H1 (cell line): Measurements from ENCODE around the gene HES2. TPM values are rescaled to one million over a fixed set of nuclear protein-coding genes. Genes with fewer than 3 reads are reported as not detected.
A peak's percentile ranks its signal among the peaks of the same experiment; 100 is the strongest.

Experiments used
- CTCF ChIA-PET: fragments of 300-600 bp; sonication (Branson Sonifier 250); formaldehyde crosslinking; loops from one replicate; lab custom pipeline; 2021; ENCODE audit not compliant: partially characterized antibody; lab: Charles Lee
- POLR2A ChIA-PET: fragments of 300-600 bp; sonication (Branson Sonifier 250); formaldehyde crosslinking; loops from one replicate; lab custom pipeline; 2021; ENCODE audit warnings: inconsistent platforms; ENCODE audit not compliant: partially characterized antibody; lab: Charles Lee
- DNase-seq, 2 experiments: peaks; one replicate each; pipeline versions ENCODE4 v3.0.0 to v3.0.0-alpha.2; 2010 to 2022; ENCODE audit warnings: low spot score in 2 of 2, low read depth in 1 of 2, mixed read lengths in 1 of 2
- FAIRE-seq: peaks from 2 replicates; lab custom pipeline; 2011; peaks lifted over from hg19 to GRCh38; lab: Jason Lieb, UNC
- H2AFZ ChIP-seq: 2 replicates; pipeline ENCODE4 v1.8.1; 2012; ENCODE audit warnings: low read length, inconsistent platforms
- H2AK5ac ChIP-seq: 2 replicates; pipeline ENCODE4 v1.6.1; 2013; ENCODE audit warnings: low read depth, low read length
- H2BK120ac ChIP-seq: replicated peaks from 2 replicates; pipeline ENCODE3; 2013; ENCODE audit warnings: low read depth, low read length, inconsistent platforms
- H2BK12ac ChIP-seq: 2 replicates; pipeline ENCODE4 v1.6.1; 2013; ENCODE audit warnings: low read depth, low read length
- H2BK15ac ChIP-seq: 2 replicates; pipeline ENCODE4 v1.6.1; 2013; ENCODE audit warnings: low read length
- H2BK20ac ChIP-seq: 2 replicates; pipeline ENCODE4 v1.6.1; 2013; ENCODE audit warnings: low read length
- H2BK5ac ChIP-seq: 2 replicates; pipeline ENCODE4 v1.6.1; 2013; ENCODE audit warnings: low read depth, low read length
- H3K14ac ChIP-seq: 2 replicates; pipeline ENCODE4 v1.6.1; 2013; ENCODE audit warnings: inconsistent platforms; ENCODE audit not compliant: insufficient read length
- H3K18ac ChIP-seq: 2 replicates; pipeline ENCODE4 v1.6.1; 2013; ENCODE audit warnings: low read length; ENCODE audit errors: extremely low read depth
- H3K23ac ChIP-seq: 2 replicates; pipeline ENCODE4 v1.6.1; 2013; ENCODE audit warnings: inconsistent platforms; ENCODE audit not compliant: insufficient read length
- H3K23me2 ChIP-seq: 2 replicates; pipeline ENCODE4 v1.6.1; 2013; ENCODE audit warnings: low read depth, low read length
- H3K27ac ChIP-seq: 2 replicates; pipeline ENCODE4 v1.6.1; 2011; ENCODE audit warnings: low read depth, low read length, inconsistent platforms
- H3K27me3 ChIP-seq, 4 experiments: replicated peaks in 1 of 4; 1 replicate in 1 of 4; 2 replicates in 3 of 4; pipeline versions ENCODE4 v1.6.1 to v1.8.1; 2011 to 2013; ENCODE audit warnings: low read length in 3 of 4, mild to moderate bottlenecking in 3 of 4, inconsistent platforms in 2 of 4, mixed read lengths in 2 of 4, moderate library complexity in 1 of 4; ENCODE audit not compliant: control insufficient read depth in 3 of 4, insufficient read depth in 3 of 4; ENCODE audit errors: extremely low read depth in 1 of 4
- H3K36me3 ChIP-seq, 4 experiments: 2 replicates each; pipeline versions ENCODE4 v1.6.1 to v1.8.1; 2011 to 2013; ENCODE audit warnings: mild to moderate bottlenecking in 4 of 4, low read length in 3 of 4, moderate library complexity in 2 of 4, control low read depth in 1 of 4, inconsistent platforms in 1 of 4; ENCODE audit not compliant: insufficient read depth in 4 of 4, control insufficient read depth in 2 of 4
- H3K4ac ChIP-seq: replicated peaks from 2 replicates; pipeline ENCODE3; 2013; ENCODE audit warnings: low read length, low read depth, mixed read lengths, inconsistent platforms; ENCODE audit not compliant: insufficient read length
- H3K4me1 ChIP-seq, 4 experiments: replicated peaks in 1 of 4; 1 replicate in 1 of 4; 2 replicates in 3 of 4; pipeline versions ENCODE4 v1.6.1 to v1.8.1; 2011 to 2013; ENCODE audit warnings: low read length in 3 of 4, inconsistent platforms in 2 of 4, mixed read lengths in 1 of 4; ENCODE audit not compliant: insufficient read depth in 4 of 4, control insufficient read depth in 3 of 4
- H3K4me2 ChIP-seq, 2 experiments: 2 replicates each; pipeline versions ENCODE4 v1.6.1 to v1.8.1; 2011 to 2013; ENCODE audit warnings: low read depth in 2 of 2, low read length in 2 of 2, control low read depth in 1 of 2, inconsistent platforms in 1 of 2, mild to moderate bottlenecking in 1 of 2; ENCODE audit not compliant: insufficient read depth in 1 of 2
- H3K4me3 ChIP-seq, 4 experiments: fragments of 200-600, 300-600 bp in 1 of 4; sonication (generic), shearing (Covaris generic), sonication (Bioruptor Twin) in 1 of 4; 2 replicates each; pipeline versions ENCODE4 v1.5.1 to v1.8.1; 2011 to 2016; ENCODE audit warnings: low read length in 4 of 4, low read depth in 3 of 4, control low read depth in 2 of 4, inconsistent platforms in 2 of 4, mild to moderate bottlenecking in 2 of 4, mixed read lengths in 1 of 4, moderate library complexity in 1 of 4; ENCODE audit not compliant: insufficient read depth in 2 of 4; ENCODE audit errors: extremely low read depth in 1 of 4
- H3K56ac ChIP-seq: replicated peaks from 2 replicates; pipeline ENCODE3; 2013; ENCODE audit warnings: low read depth, mild to moderate bottlenecking, mixed read lengths, low read length, inconsistent platforms; ENCODE audit not compliant: insufficient read length
- H3K79me1 ChIP-seq: 2 replicates; pipeline ENCODE4 v1.6.1; 2013; ENCODE audit warnings: low read depth, low read length, control low read depth
- H3K79me2 ChIP-seq, 2 experiments: 2 replicates each; pipeline versions ENCODE4 v1.6.1 to v1.8.1; 2012 to 2013; ENCODE audit warnings: low read length in 2 of 2, mild to moderate bottlenecking in 2 of 2, inconsistent platforms in 1 of 2; ENCODE audit not compliant: insufficient read depth in 2 of 2, control insufficient read depth in 1 of 2
- H3K9ac ChIP-seq, 4 experiments: replicated peaks in 1 of 4; 1 replicate in 1 of 4; 2 replicates in 3 of 4; pipeline versions ENCODE4 v1.6.1 to v1.8.1; 2011 to 2013; ENCODE audit warnings: low read depth in 3 of 4, low read length in 3 of 4, control low read depth in 2 of 4, mild to moderate bottlenecking in 2 of 4, moderate library complexity in 2 of 4, inconsistent platforms in 1 of 4; ENCODE audit errors: extremely low read depth in 1 of 4
- H3K9me3 ChIP-seq, 2 experiments: 2 replicates each; pipeline versions ENCODE4 v1.6.1 to v1.8.1; 2012 to 2013; ENCODE audit warnings: mild to moderate bottlenecking in 2 of 2, moderate library complexity in 2 of 2, control low read depth in 1 of 2, inconsistent platforms in 1 of 2, low read depth in 1 of 2, low read length in 1 of 2, mixed read lengths in 1 of 2; ENCODE audit not compliant: insufficient read depth in 2 of 2
- H4K20me1 ChIP-seq, 2 experiments: replicated peaks in 1 of 2; 2 replicates each; pipeline versions ENCODE3 to v1.8.1; 2011 to 2013; ENCODE audit warnings: inconsistent platforms in 2 of 2, low read length in 2 of 2, mild to moderate bottlenecking in 1 of 2; ENCODE audit not compliant: insufficient read depth in 2 of 2, control insufficient read depth in 1 of 2
- H4K5ac ChIP-seq: 2 replicates; pipeline ENCODE4 v1.6.1; 2013; ENCODE audit warnings: low read length, low read depth, mixed read lengths, inconsistent platforms; ENCODE audit not compliant: insufficient read length
- H4K8ac ChIP-seq: 2 replicates; pipeline ENCODE4 v1.8.0; 2013; ENCODE audit warnings: mild to moderate bottlenecking, moderate library complexity, low read length, inconsistent platforms; ENCODE audit not compliant: insufficient read depth; ENCODE audit errors: extremely low read depth
- H4K91ac ChIP-seq: replicated peaks from 2 replicates; pipeline ENCODE3; 2013; ENCODE audit warnings: low read length, mixed read lengths, inconsistent platforms; ENCODE audit not compliant: insufficient read length
- HDAC2 ChIP-seq, 2 experiments: fragments of 300-600 bp in 1 of 2; sonication (generic) in 1 of 2; IDR thresholded peaks; 2 replicates each; pipeline ENCODE4 v1.6.1; 2011 to 2012; ENCODE audit warnings: low read depth in 2 of 2, low read length in 2 of 2, mild to moderate bottlenecking in 2 of 2, moderate library complexity in 2 of 2, borderline replicate concordance in 1 of 2, inconsistent platforms in 1 of 2
- WGBS, 2 experiments: shearing (Covaris generic) in 1 of 2; methylation state at CpG; one replicate each; pipeline versions ENCODE4 v1.1.6 to v1.1.7; 2013 to 2015; ENCODE audit warnings: low lambda C conversion rate in 2 of 2, mixed read lengths in 2 of 2, inconsistent platforms in 1 of 2, low coverage in 1 of 2, missing lambda C conversion rate in 1 of 2; ENCODE audit not compliant: insufficient replicate concordance in 2 of 2, insufficient coverage in 1 of 2, insufficient read length in 1 of 2; ENCODE audit errors: extremely low coverage in 1 of 2, missing lambda C conversion rate in 1 of 2; 5-methylcytosine and 5-hydroxymethylcytosine counted together
- polyA plus RNA-seq, 7 experiments: library from polyadenylated mRNA; depleted of rRNA in 3 of 7; stranded (reverse) in 5 of 7; unstranded in 2 of 7; fragments of >200 nt in 5 of 7; fragments of 200-250 nt in 2 of 7; gene quantifications; 1 replicate in 5 of 7; 2 replicates in 1 of 7; 4 replicates in 1 of 7; pipeline versions ENCODE4 v1.2.1 to v1.2.3, GENCODE V29; 2011 to 2013; ENCODE audit warnings: missing spikeins in 2 of 7, mixed read lengths in 2 of 7
- total RNA-seq: library from RNA; stranded (reverse); fragmentation: NEBNext Ultra II Directional; extraction: Animal tissue kit (Norgen Biotek cat#: 25700); gene quantifications from 2 replicates; pipeline ENCODE4 v1.2.1, GENCODE V29; 2021

Gene HES2
- total and polyA plus RNA-seq, 2 of the 8 experiments (the other 6 are each of a cell fraction or from before 2014, with no cell fraction given): 0.15 to 0.53 TPM

- Histone ChIP-seq H4K91ac (no peak overlapping the region), H3K27ac (no peak overlapping the region), H2AK5ac (no peak overlapping the region), H3K27me3 (peaks cover 0 to 7% (median 3%) of the 10 kb centered on the region in 4 experiments; a peak in 2 of 7 replicates), H2BK15ac (no peak overlapping the region), H3K4me1 (peaks cover 0 to 15% (median 10%) of the 10 kb centered on the region in 4 experiments; a peak in 6 of 7 replicates), H3K56ac (no peak overlapping the region), H2BK120ac (no peak overlapping the region), H3K36me3 (peaks cover 5 to 24% (median 11%) of the 10 kb centered on the region in 4 experiments; a peak in 5 of 8 replicates), H2AFZ (no peak overlapping the region), H3K4ac (no peak overlapping the region), H4K5ac (no peak overlapping the region), H3K9ac (no peak overlapping the region), H3K9me3 (no peaks in the 10 kb centered on the region), H3K23me2 (no peaks in the 10 kb centered on the region; the same call in 1 of the 2 replicates), H3K14ac (no peak overlapping the region), H2BK5ac (peak overlapping the region; percentile 24; the same call in 1 of the 2 replicates), H3K4me3 (no peak overlapping the region), H4K8ac (no peak overlapping the region), H3K79me1 (no peaks in the 10 kb centered on the region), H2BK20ac (no peak overlapping the region), H3K79me2 (no peaks in the 10 kb centered on the region), H2BK12ac (no peak overlapping the region), H3K23ac (no peak overlapping the region), H4K20me1 (peaks cover 5 to 12% of the 10 kb centered on the region in 2 experiments), H3K18ac (no peak overlapping the region), H3K4me2 (no peak overlapping the region)
- no peak for DNase-seq
- POLR2A ChIA-PET: interaction anchor here (0.5 to 13.7 kb wide), 3 partner anchors 18 to 309 kb away, joined by 3 to 123 read pairs (median 3); no protein-coding TSS in a partner anchor
- no peak for TF ChIP-seq HDAC2 (IDR thresholded peaks at IDR 0.05; ENCODE audit: borderline replicate concordance in 1 of 2, low read depth in 2 of 2, low read length in 2 of 2)
- FAIRE-seq: no peak
- CTCF ChIA-PET: interaction anchor here (1.0 to 6.1 kb wide), 11 partner anchors 8 to 45 kb away, joined by 3 to 37 read pairs (median 13); no protein-coding TSS in a partner anchor
- WGBS, 2 experiments: 90% methylated on average over 11 of the region's 13 CpGs; no CpG with 5 or more reads in 1 of the 2 experiments
These were observed 49.2 kb upstream of the HES2 start for GRCh38 chr1:6468729-6469461.
